H1 (cell line): Measurements from ENCODE around the gene PLK5. TPM values are rescaled to one million over a fixed set of nuclear protein-coding genes. Genes with fewer than 3 reads are reported as not detected.

Experiments used
- ATF3 ChIP-seq: IDR thresholded peaks from 2 replicates; pipeline ENCODE4 v1.6.1; 2011; ENCODE audit warnings: low read depth, mild to moderate bottlenecking, low read length; ENCODE audit not compliant: insufficient read depth
- CTCF ChIP-seq, 3 experiments: IDR thresholded peaks; 1 replicate in 2 of 3; 2 replicates in 1 of 3; pipeline versions ENCODE4 v1.5.1 to v1.6.1; 2011; ENCODE audit warnings: low read length in 3 of 3, mild to moderate bottlenecking in 3 of 3, inconsistent platforms in 2 of 3, low read depth in 1 of 3, moderate library complexity in 1 of 3; ENCODE audit not compliant: insufficient read depth in 1 of 3; ENCODE audit errors: control extremely low read depth in 1 of 3
- EGR1 ChIP-seq: IDR thresholded peaks from 2 replicates; pipeline ENCODE4 v1.6.1; 2011; ENCODE audit warnings: low read depth, low read length, borderline replicate concordance
- GTF2F1 ChIP-seq: IDR thresholded peaks from 2 replicates; pipeline ENCODE4 v1.6.1; 2012; ENCODE audit warnings: low read depth, low read length, improper control_type of control experiment, borderline replicate concordance
- KDM1A ChIP-seq: fragments of 200-600, 300-600 bp; sonication (generic); IDR thresholded peaks from 2 replicates; pipeline ENCODE4 v1.7.1; 2016; ENCODE audit warnings: mild to moderate bottlenecking, low read length, borderline replicate concordance
- RAD21 ChIP-seq, 2 experiments: IDR thresholded peaks in 1 of 2; conservative IDR thresholded peaks in 1 of 2; 2 replicates each; pipeline ENCODE4 v1.6.1; 2011; ENCODE audit warnings: low read depth in 2 of 2, low read length in 2 of 2, improper control_type of control experiment in 1 of 2, inconsistent platforms in 1 of 2, mild to moderate bottlenecking in 1 of 2, moderate library complexity in 1 of 2
- SIRT6 ChIP-seq: IDR thresholded peaks from one replicate; pipeline ENCODE4 v1.7.1; 2012; ENCODE audit warnings: low read length, inconsistent platforms
- TAF1 ChIP-seq: IDR thresholded peaks from 2 replicates; pipeline ENCODE4 v1.6.1; 2011; ENCODE audit warnings: mild to moderate bottlenecking, low read depth, low read length
- polyA plus RNA-seq, 7 experiments: library from polyadenylated mRNA; depleted of rRNA in 3 of 7; stranded (reverse) in 5 of 7; unstranded in 2 of 7; fragments of >200 nt in 5 of 7; fragments of 200-250 nt in 2 of 7; gene quantifications; 1 replicate in 5 of 7; 2 replicates in 1 of 7; 4 replicates in 1 of 7; pipeline versions ENCODE4 v1.2.1 to v1.2.3, GENCODE V29; 2011 to 2013; ENCODE audit warnings: missing spikeins in 2 of 7, mixed read lengths in 2 of 7
- total RNA-seq: library from RNA; stranded (reverse); fragmentation: NEBNext Ultra II Directional; extraction: Animal tissue kit (Norgen Biotek cat#: 25700); gene quantifications from 2 replicates; pipeline ENCODE4 v1.2.1, GENCODE V29; 2021

PLK5 gene
- total and polyA plus RNA-seq, 2 of the 8 experiments (the other 6 are each of a cell fraction or from before 2014, with no cell fraction given) = 0.43 to 0.45 TPM

GRCh38 chr19:1568320-1569019 is 44.6 kb downstream of the PLK5 start, which contains the start of gene MEX3D (continued):
- TF ChIP-seq TAF1 (no peak), ATF3 (no peak), CTCF (IDR thresholded peaks at IDR 0.05; ENCODE audit: control extremely low read depth in 1 of 3, insufficient read depth in 1 of 3, low read depth in 1 of 3, low read length in 3 of 3) (no peak), KDM1A (peak; percentile 48; the same call in 1 of the 2 replicates), GTF2F1 (peak; percentile 42; the same call in 1 of the 2 replicates), SIRT6 (no peak), RAD21 (IDR thresholded peaks at IDR 0.05 in 1 of 2, conservative IDR thresholded peaks at IDR 0.05 in 1 of 2; ENCODE audit: low read depth in 2 of 2, low read length in 2 of 2) (no peak), EGR1 (no peak)
